SK-N-SH (cell line): ENCODE results near the gene FXYD2. TPM values are rescaled to one million over a fixed set of nuclear protein-coding genes. Genes with fewer than 3 reads are reported as not detected.

ENCODE experiments used
- CTCF ChIA-PET: fragments of 300-600, 350-600 bp; formaldehyde crosslinking; extraction: SDS; loops from one replicate; lab custom pipeline; 2021; lab: Yijun Ruan, JAX
- POLR2A ChIA-PET: fragments of 350-600 bp; sonication (Branson Sonifier 250); formaldehyde crosslinking; extraction: SDS; loops from one replicate; lab custom pipeline; 2020; ENCODE audit warnings: antibody characterized with exemption, inconsistent platforms; lab: Yijun Ruan, JAX
- DNase-seq: peaks from one replicate; pipeline ENCODE4 v3.0.0; 2012
- H2AFZ ChIP-seq: fragments of 200-600 bp; sonication (generic); 2 replicates; pipeline ENCODE4 v1.8.1; 2016; ENCODE audit warnings: antibody characterized with exemption, mild to moderate bottlenecking, low read depth
- H3F3A ChIP-seq: fragments of 200-600 bp; sonication (generic); replicated peaks from 2 replicates; pipeline ENCODE3; 2016; ENCODE audit warnings: antibody characterized with exemption, mild to moderate bottlenecking; ENCODE audit not compliant: insufficient read depth
- H3K27ac ChIP-seq, 2 experiments: fragments of 200-500 bp in 1 of 2; fragments of 200-600 bp in 1 of 2; sonication (Bioruptor generic) in 1 of 2; sonication (generic), shearing (Covaris generic) in 1 of 2; 2 replicates each; pipeline versions ENCODE4 v1.5.1 to v1.6.1; 2014 to 2016; ENCODE audit warnings: low read depth in 2 of 2, inconsistent platforms in 1 of 2, low read length in 1 of 2, mild to moderate bottlenecking in 1 of 2, mixed read lengths in 1 of 2
- H3K27me3 ChIP-seq: fragments of 200-600 bp; sonication (generic), shearing (Covaris generic); 2 replicates; pipeline ENCODE4 v1.6.1; 2016; ENCODE audit warnings: mixed run types; ENCODE audit not compliant: insufficient read depth
- H3K36me3 ChIP-seq, 2 experiments: fragments of 200-500 bp in 1 of 2; fragments of 200-600 bp in 1 of 2; sonication (Bioruptor generic) in 1 of 2; sonication (generic) in 1 of 2; replicated peaks in 1 of 2; 2 replicates each; pipeline versions ENCODE3 to v1.5.1; 2014 to 2016; ENCODE audit warnings: low read length in 1 of 2, mild to moderate bottlenecking in 1 of 2; ENCODE audit not compliant: insufficient read depth in 2 of 2, control insufficient read depth in 1 of 2
- H3K4me1 ChIP-seq, 2 experiments: fragments of 200-500 bp in 1 of 2; fragments of 200-600 bp in 1 of 2; sonication (Bioruptor generic) in 1 of 2; sonication (generic), shearing (Covaris generic) in 1 of 2; 2 replicates each; pipeline versions ENCODE4 v1.5.1 to v1.6.1; 2014 to 2016; ENCODE audit warnings: low read depth in 1 of 2, low read length in 1 of 2, mixed run types in 1 of 2; ENCODE audit not compliant: insufficient read depth in 2 of 2, control insufficient read depth in 1 of 2
- H3K4me2 ChIP-seq: fragments of 200-600 bp; sonication (generic), shearing (Covaris generic); 2 replicates; pipeline ENCODE4 v1.6.1; 2017; ENCODE audit warnings: mixed run types
- H3K4me3 ChIP-seq, 2 experiments: fragments of 200-500 bp in 1 of 2; fragments of 200-600 bp in 1 of 2; sonication (Bioruptor generic) in 1 of 2; sonication (generic), shearing (Covaris generic) in 1 of 2; 2 replicates each; pipeline versions ENCODE4 v1.5.1 to v1.8.1; 2014 to 2016; ENCODE audit warnings: low read depth in 2 of 2, inconsistent platforms in 1 of 2, low read length in 1 of 2, mild to moderate bottlenecking in 1 of 2, mixed read lengths in 1 of 2, moderate library complexity in 1 of 2
- H3K79me2 ChIP-seq: fragments of 200-600 bp; sonication (generic); 2 replicates; pipeline ENCODE4 v1.8.1; 2017; ENCODE audit warnings: mild to moderate bottlenecking; ENCODE audit not compliant: insufficient read depth
- H3K9ac ChIP-seq: fragments of 200-600 bp; sonication (generic); 2 replicates; pipeline ENCODE4 v1.6.1; 2017; ENCODE audit warnings: mixed run types
- H3K9me2 ChIP-seq: fragments of 200-600 bp; sonication (generic); 2 replicates; pipeline ENCODE4 v1.6.1; 2017; ENCODE audit warnings: mixed run types
- H3K9me3 ChIP-seq: fragments of 200-600 bp; sonication (generic); 2 replicates; pipeline ENCODE4 v1.6.1; 2017; ENCODE audit warnings: mixed run types, mild to moderate bottlenecking, moderate library complexity
- H4K20me1 ChIP-seq: fragments of 200-600 bp; sonication (generic); 2 replicates; pipeline ENCODE4 v1.6.1; 2017; ENCODE audit warnings: mild to moderate bottlenecking, mixed run types; ENCODE audit not compliant: insufficient read depth
- CTCF ChIP-seq: fragments of 200-600 bp; sonication (generic); IDR thresholded peaks from 2 replicates; pipeline ENCODE4 v1.6.1; 2017; ENCODE audit warnings: antibody characterized with exemption, mild to moderate bottlenecking, moderate library complexity
- ELF1 ChIP-seq: IDR thresholded peaks from 2 replicates; pipeline ENCODE4 v1.4.0; 2012
- EP300 ChIP-seq, 2 experiments: IDR thresholded peaks; 2 replicates each; pipeline versions ENCODE4 v1.4.0 to v1.6.1; 2012; ENCODE audit warnings: borderline replicate concordance in 1 of 2, low read depth in 1 of 2, low read length in 1 of 2
- EZH2phosphoT487 ChIP-seq: fragments of 200-600 bp; sonication (generic); IDR thresholded peaks from 2 replicates; pipeline ENCODE4 v1.6.1; 2017; ENCODE audit warnings: low read depth, mixed run types, mild to moderate bottlenecking, antibody characterized with exemption, moderate library complexity, borderline replicate concordance
- FOSL2 ChIP-seq: IDR thresholded peaks from 2 replicates; pipeline ENCODE4 v1.4.0; 2012; ENCODE audit warnings: low read depth, mild to moderate bottlenecking, moderate library complexity, borderline replicate concordance
- FOXM1 ChIP-seq: IDR thresholded peaks from 2 replicates; pipeline ENCODE4 v1.4.0; 2012; ENCODE audit warnings: low read depth, mild to moderate bottlenecking
- GABPA ChIP-seq: IDR thresholded peaks from 2 replicates; pipeline ENCODE4 v1.4.0; 2012; ENCODE audit warnings: low read depth, mild to moderate bottlenecking
- IRF3 ChIP-seq: fragments of 150-350 bp; IDR thresholded peaks from 2 replicates; pipeline ENCODE4 v1.6.1; 2016; ENCODE audit warnings: mild to moderate bottlenecking, low read depth, low read length
- NRF1 ChIP-seq: IDR thresholded peaks from 2 replicates; pipeline ENCODE4 v1.6.1; 2012; ENCODE audit warnings: low read depth, mild to moderate bottlenecking, low read length
- POLR2AphosphoS5 ChIP-seq: IDR thresholded peaks from 2 replicates; pipeline ENCODE4 v1.6.1; 2012; ENCODE audit warnings: low read depth, low read length
- RFX5 ChIP-seq: IDR thresholded peaks from 2 replicates; pipeline ENCODE4 v1.6.1; 2012; ENCODE audit warnings: mild to moderate bottlenecking, improper control_type of control experiment, low read length
- RXRA ChIP-seq: IDR thresholded peaks from 2 replicates; pipeline ENCODE4 v1.4.0; 2012; ENCODE audit warnings: low read depth, mild to moderate bottlenecking, borderline replicate concordance
- SMC3 ChIP-seq: IDR thresholded peaks from 2 replicates; pipeline ENCODE4 v1.6.1; 2012; ENCODE audit warnings: low read depth, low read length, improper control_type of control experiment
- TCF12 ChIP-seq: IDR thresholded peaks from 2 replicates; pipeline ENCODE4 v1.4.0; 2012
- TEAD4 ChIP-seq: IDR thresholded peaks from 2 replicates; pipeline ENCODE4 v1.4.0; 2012; ENCODE audit warnings: mild to moderate bottlenecking, borderline replicate concordance; ENCODE audit not compliant: insufficient read depth
- USF1 ChIP-seq: IDR thresholded peaks from 2 replicates; pipeline ENCODE4 v1.4.0; 2012; ENCODE audit warnings: low read depth, borderline replicate concordance
- YY1 ChIP-seq: IDR thresholded peaks from 2 replicates; pipeline ENCODE4 v1.4.0; 2012; ENCODE audit warnings: low read depth, mild to moderate bottlenecking
- ZBTB33 ChIP-seq: IDR thresholded peaks from 2 replicates; pipeline ENCODE4 v1.4.0; 2012; ENCODE audit warnings: low read depth, borderline replicate concordance
- WGBS: methylation state at CpG from one replicate; pipeline ENCODE4 v1.1.6; 2017; ENCODE audit warnings: low lambda C conversion rate; 5-methylcytosine and 5-hydroxymethylcytosine counted together
- polyA plus RNA-seq, 3 experiments: library from polyadenylated mRNA; depleted of rRNA; stranded (reverse); fragments of >200 nt; gene quantifications; 2 replicates each; pipeline ENCODE4 v1.2.3, GENCODE V29; 2012

Gene FXYD2
- polyA plus RNA-seq, 1 of the 3 experiments (the other 2 are of a cell fraction) = not detected

- no peaks in the 10 kb centered on the region for H3K9me3 ChIP-seq
- peaks cover 0 to 2% of the 10 kb centered on the region in 2 experiments; a peak in 1 of 4 replicates for H3K4me1 ChIP-seq
- ChIA-PET CTCF (interaction anchor here (0.6 to 17.3 kb wide), 19 partner anchors 9 to 411 kb away, joined by 3 to 438 read pairs (median 7); partner anchors contain the start of gene FXYD2), POLR2A (interaction anchor here (1.1 kb wide), 1 partner anchor 105 kb away, joined by 3 read pairs; no protein-coding TSS in a partner anchor)
- H4K20me1 ChIP-seq = no peaks in the 10 kb centered on the region
- peaks cover 4% of the 10 kb centered on the region; the same call in 1 of the 2 replicates for H3K27me3 ChIP-seq
- H2AFZ ChIP-seq = no peak overlapping the region
- H3F3A ChIP-seq = no peaks in the 10 kb centered on the region
- DNase-seq = no peak
- WGBS = 50% methylated on average over 5 of the region's 16 CpGs
- TF ChIP-seq FOSL2 = no peak
- TF ChIP-seq IRF3 = no peak
- TF ChIP-seq USF1 = no peak
- TF ChIP-seq TEAD4 = no peak
- TF ChIP-seq SMC3 = no peak
- TF ChIP-seq GABPA = no peak
- no peak for TF ChIP-seq TCF12
- TF ChIP-seq CTCF = no peak
- no peak for TF ChIP-seq EP300 (IDR thresholded peaks at IDR 0.05; ENCODE audit: borderline replicate concordance in 1 of 2, low read depth in 1 of 2, low read length in 1 of 2)
- no peak for TF ChIP-seq RXRA
- TF ChIP-seq POLR2AphosphoS5 = no peak
- TF ChIP-seq ZBTB33 = no peak
- no peak for TF ChIP-seq NRF1
- no peak for TF ChIP-seq FOXM1
- no peak for TF ChIP-seq ELF1
- TF ChIP-seq YY1 = no peak
- no peak for TF ChIP-seq EZH2phosphoT487
- TF ChIP-seq RFX5 = no peak
- H3K4me3 ChIP-seq = no peak overlapping the region
- H3K9ac ChIP-seq = no peak overlapping the region
- no peak overlapping the region for H3K4me2 ChIP-seq
- H3K79me2 ChIP-seq = no peaks in the 10 kb centered on the region
- no peaks in the 10 kb centered on the region for H3K9me2 ChIP-seq
- no peak overlapping the region for H3K27ac ChIP-seq
- no peaks in the 10 kb centered on the region for H3K36me3 ChIP-seq
Observed at GRCh38 chr11:117842131-117842941, 17.8 kb upstream of the FXYD2 start.
